AG10803 (cell line): ENCODE data around the gene FCSK.

Source experiments
- DNase-seq: peaks from one replicate; pipeline ENCODE4 v3.0.0; 2010; ENCODE audit warnings: low read depth
- H3K4me3 ChIP-seq: 2 replicates; pipeline ENCODE4 v1.5.1; 2011; ENCODE audit warnings: mild to moderate bottlenecking, low read length, control low read depth
- TF ChIP-seq, protein P1 (sequence below): conservative IDR thresholded peaks from 2 replicates; pipeline ENCODE4 v1.5.1; 2011; ENCODE audit warnings: mild to moderate bottlenecking, low read length, control low read depth, inconsistent platforms

FCSK gene

DNA sequence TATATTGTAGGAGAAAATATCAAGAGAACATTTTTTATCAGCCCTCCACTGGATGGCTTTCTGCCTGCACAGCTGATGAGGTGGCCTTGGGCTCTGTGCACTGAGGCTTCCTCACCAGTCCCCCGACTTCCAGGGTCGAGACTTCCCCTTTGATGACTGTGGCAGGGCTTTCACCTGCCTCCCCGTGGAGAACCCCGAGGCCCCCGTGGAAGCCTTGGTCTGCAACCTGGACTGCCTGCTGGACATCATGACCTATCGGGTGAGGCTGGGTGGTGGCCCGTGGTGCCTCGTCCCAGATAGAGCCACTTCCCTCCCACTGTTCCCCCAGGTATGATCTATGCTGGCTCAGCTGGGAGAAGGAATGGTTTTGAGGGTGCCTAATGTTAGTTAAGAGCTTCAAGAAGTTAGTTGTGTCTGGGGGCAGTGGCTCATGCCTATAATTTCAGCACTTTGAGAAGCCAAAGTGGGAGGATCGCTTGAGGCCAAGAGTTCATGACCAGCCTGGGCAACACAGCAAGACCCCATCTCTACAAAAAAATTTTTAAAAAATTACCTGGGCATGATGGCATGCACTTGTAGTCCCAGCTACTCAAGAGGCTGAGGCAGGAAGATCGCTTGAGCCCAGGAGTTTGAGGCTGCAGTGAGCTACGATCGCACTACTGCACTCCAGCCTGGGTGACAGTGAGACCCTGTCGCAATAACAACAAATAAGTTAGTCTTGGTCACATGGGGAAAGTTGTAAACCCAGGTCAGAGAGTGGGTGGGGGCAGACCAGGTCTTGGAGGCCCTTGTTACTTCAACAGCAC lies 11.8 kb downstream of the FCSK start:
- no peak overlapping the region for H3K4me3 ChIP-seq
- no peak for DNase-seq
- TF ChIP-seq, protein P1, sequence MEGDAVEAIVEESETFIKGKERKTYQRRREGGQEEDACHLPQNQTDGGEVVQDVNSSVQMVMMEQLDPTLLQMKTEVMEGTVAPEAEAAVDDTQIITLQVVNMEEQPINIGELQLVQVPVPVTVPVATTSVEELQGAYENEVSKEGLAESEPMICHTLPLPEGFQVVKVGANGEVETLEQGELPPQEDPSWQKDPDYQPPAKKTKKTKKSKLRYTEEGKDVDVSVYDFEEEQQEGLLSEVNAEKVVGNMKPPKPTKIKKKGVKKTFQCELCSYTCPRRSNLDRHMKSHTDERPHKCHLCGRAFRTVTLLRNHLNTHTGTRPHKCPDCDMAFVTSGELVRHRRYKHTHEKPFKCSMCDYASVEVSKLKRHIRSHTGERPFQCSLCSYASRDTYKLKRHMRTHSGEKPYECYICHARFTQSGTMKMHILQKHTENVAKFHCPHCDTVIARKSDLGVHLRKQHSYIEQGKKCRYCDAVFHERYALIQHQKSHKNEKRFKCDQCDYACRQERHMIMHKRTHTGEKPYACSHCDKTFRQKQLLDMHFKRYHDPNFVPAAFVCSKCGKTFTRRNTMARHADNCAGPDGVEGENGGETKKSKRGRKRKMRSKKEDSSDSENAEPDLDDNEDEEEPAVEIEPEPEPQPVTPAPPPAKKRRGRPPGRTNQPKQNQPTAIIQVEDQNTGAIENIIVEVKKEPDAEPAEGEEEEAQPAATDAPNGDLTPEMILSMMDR, result no peak

DNA sequence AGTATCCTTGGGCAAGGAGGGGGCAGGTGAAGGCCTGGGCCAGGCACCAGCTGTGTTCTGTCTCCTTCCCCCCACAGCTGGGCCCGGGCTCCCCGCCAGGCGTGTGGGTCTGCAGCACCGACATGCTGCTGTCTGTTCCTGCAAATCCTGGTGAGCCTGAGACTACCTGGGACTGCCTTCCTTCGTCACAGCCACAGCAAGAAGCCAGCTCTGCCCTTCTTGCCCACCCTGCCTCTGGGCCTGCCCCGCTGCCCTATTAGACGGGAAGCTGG lies 12.3 kb downstream of the FCSK start:
- TF ChIP-seq, protein P1, result no peak
- DNase-seq, result no peak
- no peak overlapping the region for H3K4me3 ChIP-seq

DNA sequence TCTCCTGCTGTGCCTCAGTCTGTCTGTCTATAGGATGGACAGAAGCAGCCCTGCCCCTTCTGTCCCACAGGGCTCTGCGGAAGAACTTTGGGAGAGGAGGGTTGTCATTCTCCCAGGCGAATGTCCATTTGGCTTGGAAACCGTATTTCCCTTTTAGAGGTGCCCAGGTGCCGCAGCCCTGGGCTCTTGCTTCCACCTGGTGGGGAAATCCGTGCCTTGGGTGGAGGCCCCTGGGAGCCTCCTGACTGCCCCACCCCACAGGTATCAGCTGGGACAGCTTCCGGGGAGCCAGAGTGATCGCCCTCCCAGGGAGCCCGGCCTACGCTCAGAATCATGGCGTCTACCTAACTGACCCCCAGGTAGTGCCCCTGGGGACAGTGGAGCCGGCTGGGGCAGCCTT lies 12.7 kb downstream of the FCSK start:
- DNase-seq, result no peak
- no peak overlapping the region for H3K4me3 ChIP-seq
- TF ChIP-seq, protein P1, result no peak

DNA sequence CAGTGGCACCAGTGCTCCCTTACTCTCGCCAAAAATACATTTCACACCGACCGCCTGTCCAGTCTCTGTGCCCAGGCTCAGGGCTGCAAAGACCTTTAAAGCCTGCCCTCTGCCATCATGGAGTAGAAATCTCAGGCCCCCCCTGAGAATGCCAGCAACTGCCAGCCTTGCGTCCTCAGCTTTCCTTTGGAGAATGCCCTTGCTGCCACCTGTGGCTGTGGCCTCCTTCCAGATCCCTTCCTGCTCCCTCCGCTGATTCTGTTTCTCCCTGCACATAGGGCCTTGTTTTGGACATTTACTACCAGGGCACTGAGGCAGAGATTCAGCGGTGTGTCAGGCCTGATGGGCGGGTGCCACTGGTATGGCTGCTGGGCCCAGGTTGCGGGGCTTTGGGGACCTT lies 13.2 kb downstream of the FCSK start:
- TF ChIP-seq, protein P1, result no peak
- H3K4me3 ChIP-seq, result no peak overlapping the region
- no peak for DNase-seq

DNA sequence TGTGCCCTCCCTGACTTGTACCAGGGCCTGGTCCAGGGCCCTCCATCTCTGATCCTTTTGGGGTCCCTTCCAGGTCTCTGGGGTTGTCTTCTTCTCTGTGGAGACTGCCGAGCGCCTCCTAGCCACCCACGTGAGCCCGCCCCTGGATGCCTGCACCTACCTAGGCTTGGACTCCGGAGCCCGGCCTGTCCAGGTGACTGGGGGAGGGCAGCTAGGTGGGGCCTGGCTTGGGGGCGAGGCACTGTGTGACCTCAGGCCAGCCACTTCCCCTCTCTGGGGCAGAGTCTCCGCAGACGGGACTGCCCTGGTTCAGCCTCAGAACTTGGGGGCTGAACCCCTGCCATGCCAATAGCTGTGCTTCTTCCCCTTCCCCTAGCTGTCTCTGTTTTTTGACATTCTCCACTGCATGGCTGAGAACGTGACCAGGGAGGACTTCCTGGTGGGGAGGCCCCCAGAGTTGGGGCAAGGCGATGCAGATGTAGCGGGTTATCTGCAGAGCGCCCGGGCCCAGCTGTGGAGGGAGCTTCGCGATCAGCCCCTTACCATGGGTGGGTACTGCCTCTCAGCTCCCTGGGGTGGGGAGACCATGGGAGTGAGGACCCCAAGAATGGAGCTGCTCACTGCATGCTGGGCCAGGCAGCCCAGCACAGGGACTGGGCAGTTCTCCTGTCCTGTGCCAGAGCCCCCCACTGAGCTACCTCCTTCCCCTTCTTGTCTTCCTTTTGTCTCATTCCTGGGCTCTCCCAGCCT lies 14.6 kb downstream of the FCSK start:
- H3K4me3 ChIP-seq, result no peak overlapping the region
- DNase-seq, result no peak
- TF ChIP-seq, protein P1, result no peak

DNA sequence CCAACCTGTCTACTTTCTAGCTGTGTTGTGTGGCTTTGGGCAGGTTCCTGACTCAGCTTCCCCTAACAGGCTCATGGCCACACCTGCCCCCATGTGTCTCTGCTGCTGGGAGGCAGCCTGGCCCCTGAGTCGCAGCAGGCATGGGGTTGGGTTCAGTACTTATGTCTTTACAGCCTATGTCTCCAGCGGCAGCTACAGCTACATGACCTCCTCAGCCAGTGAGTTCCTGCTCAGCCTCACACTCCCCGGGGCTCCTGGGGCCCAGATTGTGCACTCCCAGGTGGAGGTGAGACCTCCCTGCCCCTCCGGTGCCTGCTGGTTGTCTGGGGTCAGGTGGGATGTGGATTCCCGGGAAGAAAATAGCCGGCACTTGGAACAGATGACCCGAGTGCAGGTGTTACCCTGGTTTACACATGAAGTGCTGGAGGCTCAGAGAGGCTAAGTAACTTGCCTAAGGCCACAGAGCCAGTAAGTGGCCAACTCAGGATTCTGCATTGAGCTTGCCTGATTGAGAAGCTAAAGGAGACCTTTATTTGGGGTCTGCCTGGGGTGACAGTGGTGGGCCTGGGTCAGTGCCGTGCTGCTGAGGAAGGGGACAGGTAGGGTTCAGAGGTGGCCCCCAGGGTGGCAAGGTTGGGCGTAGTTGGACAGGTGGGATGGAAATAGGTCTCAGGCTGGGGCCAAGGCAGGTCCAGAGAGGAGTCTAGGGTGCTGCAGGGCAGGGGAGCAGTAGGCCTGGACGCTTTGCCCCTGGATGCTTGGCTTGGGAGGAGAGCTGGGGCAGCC lies 15.9 kb downstream of the FCSK start:
- DNase-seq, result no peak
- TF ChIP-seq, protein P1, result no peak
- no peak overlapping the region for H3K4me3 ChIP-seq
